Thymus (tissue), 11 donors: ENCODE results near the gene LHFPL3. TPM values are rescaled to one million over a fixed set of nuclear protein-coding genes. Genes with fewer than 3 reads are reported as not detected.

ENCODE experiments used
- DNase-seq, 9 donors: peaks; one replicate each; pipeline ENCODE4 v3.0.0-alpha.2; 2013; ENCODE audit warnings: low spot score in 9 of 9, low read depth in 6 of 9, missing footprints in 1 of 9
- H3K27ac ChIP-seq, 2 donors: one replicate each; pipeline ENCODE4 v1.5.1; 2013; ENCODE audit warnings: control low read depth in 1 of 2, low read depth in 1 of 2, low read length in 1 of 2, mild to moderate bottlenecking in 1 of 2, moderate library complexity in 1 of 2
- H3K27me3 ChIP-seq, 2 donors: one replicate each; pipeline ENCODE4 v1.5.1; 2013; ENCODE audit warnings: low read length in 1 of 2; ENCODE audit not compliant: control insufficient read depth in 2 of 2, insufficient read depth in 1 of 2
- H3K36me3 ChIP-seq, 2 donors: one replicate each; pipeline ENCODE4 v1.5.1; 2013; ENCODE audit warnings: low read length in 1 of 2, mild to moderate bottlenecking in 1 of 2, moderate library complexity in 1 of 2; ENCODE audit not compliant: control insufficient read depth in 2 of 2, insufficient read depth in 2 of 2
- H3K4me1 ChIP-seq, 2 donors: one replicate each; pipeline ENCODE4 v1.5.1; 2013; ENCODE audit warnings: low read length in 2 of 2; ENCODE audit not compliant: control insufficient read depth in 2 of 2, insufficient read depth in 2 of 2
- H3K4me3 ChIP-seq, 2 donors: one replicate each; pipeline ENCODE4 v1.5.1; 2013; ENCODE audit warnings: low read length in 2 of 2, control low read depth in 1 of 2, mild to moderate bottlenecking in 1 of 2
- H3K9me3 ChIP-seq, 2 donors: one replicate each; pipeline ENCODE4 v1.5.1; 2013; ENCODE audit warnings: low read length in 1 of 2, mild to moderate bottlenecking in 1 of 2; ENCODE audit not compliant: control insufficient read depth in 2 of 2, insufficient read depth in 1 of 2
- WGBS: extraction: QIAGEN DNeasy Blood & Tissue Kit; methylation state at CpG from one replicate; pipeline ENCODE4 v1.1.7; 2013; 5-methylcytosine and 5-hydroxymethylcytosine counted together
- polyA plus RNA-seq: library from polyadenylated mRNA; stranded (reverse); fragments of 200-250 nt; gene quantifications from one replicate; pipeline ENCODE4 v1.2.3, GENCODE V29; 2013
- total RNA-seq: library from RNA; stranded (reverse); fragments of 120-200 nt; gene quantifications from one replicate; pipeline ENCODE4 v1.2.4, GENCODE V29; 2013
- donor health status: healthy.

Gene LHFPL3
- total and polyA plus RNA-seq, 2 donors, result 0.05 to 0.14 TPM

DNA sequence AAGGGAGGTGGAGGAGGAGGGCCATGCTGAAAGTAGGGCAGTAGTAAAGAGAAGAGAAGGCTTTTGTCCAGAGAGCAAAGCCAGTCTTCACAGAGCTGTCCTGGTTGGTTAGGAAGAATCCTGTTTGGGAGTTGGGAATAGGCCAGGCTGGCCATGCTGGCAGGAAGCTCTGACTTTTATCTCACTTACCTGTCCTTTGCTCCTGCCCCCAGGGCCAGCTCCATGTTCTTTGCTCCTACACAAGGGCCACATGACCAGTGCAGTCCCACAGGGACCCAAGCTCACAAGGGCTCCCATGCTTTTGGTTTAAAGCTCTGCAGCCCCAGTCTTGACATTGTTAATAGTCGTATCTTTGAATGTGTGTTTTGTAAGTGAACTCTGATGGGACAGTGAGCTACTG, 524.0 kb downstream of the LHFPL3 start:
- Histone ChIP-seq H3K27me3 (no peaks in the 10 kb centered on the region), H3K4me1 (no peaks in the 10 kb centered on the region), H3K27ac (no peak overlapping the region), H3K36me3 (no peaks in the 10 kb centered on the region), H3K4me3 (no peak overlapping the region), H3K9me3 (no peaks in the 10 kb centered on the region)
- no peak for DNase-seq
- WGBS, result 96% methylated on average over 1 of the region's 1 CpG

DNA sequence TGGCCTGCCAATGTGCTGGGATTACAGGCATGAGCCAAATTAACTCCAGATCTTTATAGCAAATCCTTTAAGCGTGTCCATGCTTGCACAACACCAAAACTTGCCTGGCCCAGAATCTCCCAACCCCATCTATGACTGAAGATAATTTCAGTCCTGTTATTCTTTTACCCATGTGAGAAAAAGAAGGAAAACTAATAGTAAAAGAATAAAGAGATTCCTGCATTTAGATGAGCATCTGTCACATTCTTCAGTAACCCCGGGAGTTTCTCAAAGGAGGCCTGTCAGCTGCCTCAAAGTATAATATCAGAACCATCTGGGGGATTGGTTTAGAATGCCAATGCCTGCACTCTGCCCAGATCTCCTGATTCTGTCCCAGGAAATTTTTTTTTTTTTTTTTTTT, 527.5 kb downstream of the LHFPL3 start:
- Histone ChIP-seq H3K4me3 (no peak overlapping the region), H3K4me1 (peaks cover 7 to 9% of the 10 kb centered on the region in 2 donors), H3K27ac (no peak overlapping the region), H3K9me3 (no peaks in the 10 kb centered on the region), H3K36me3 (no peaks in the 10 kb centered on the region), H3K27me3 (no peaks in the 10 kb centered on the region)
- WGBS, result 92% methylated on average over 2 of the region's 2 CpGs
- DNase-seq, result no peak

DNA sequence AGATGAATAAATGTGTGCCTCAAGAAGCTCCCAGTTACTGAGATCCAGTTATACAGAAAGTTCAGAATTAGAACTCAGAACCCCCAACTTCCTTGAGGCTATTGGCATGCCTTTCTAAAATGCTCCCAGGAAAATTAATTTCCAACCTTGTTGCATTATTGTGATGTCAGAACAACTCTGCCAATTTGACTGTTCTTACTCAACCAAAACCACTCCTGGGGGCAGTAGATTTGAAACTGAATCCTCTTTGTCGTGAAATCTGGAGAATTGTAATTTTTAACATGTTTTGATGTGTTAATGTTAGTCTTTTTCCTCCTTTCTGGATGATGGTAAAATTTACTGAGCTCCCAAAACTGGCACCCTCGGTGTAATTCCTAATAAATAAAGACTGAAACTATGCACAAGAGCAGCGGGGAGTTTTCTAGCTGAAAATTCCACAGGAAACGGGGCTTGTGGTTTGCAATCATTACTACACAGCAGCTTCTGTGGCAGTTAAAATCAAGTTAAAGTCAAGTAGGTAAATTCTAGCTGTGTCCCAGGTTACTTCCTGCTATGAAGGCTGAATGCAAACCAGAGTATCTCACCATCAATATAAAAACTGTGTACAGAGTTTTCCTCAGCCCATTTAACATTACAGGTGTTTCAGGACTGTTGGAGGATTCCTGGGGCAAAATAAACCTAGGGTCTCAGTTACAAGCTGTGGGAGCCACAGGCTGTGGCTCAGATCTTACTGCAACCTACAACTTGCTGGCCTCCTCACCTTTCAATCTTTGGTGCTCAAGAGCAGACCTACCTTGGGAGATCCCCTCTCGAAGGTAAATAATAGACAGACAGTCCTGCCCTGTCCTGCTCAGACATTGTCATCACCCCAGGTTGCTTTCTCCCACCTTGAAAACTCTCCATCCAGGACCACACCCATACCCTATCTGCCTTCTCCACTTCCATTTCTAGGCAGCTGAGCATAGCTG, 529.3 kb downstream of the LHFPL3 start:
- H3K9me3 ChIP-seq, result no peaks in the 10 kb centered on the region
- peak in 7 of 9 donors; percentile 18 to 62 (median 23) for DNase-seq
- WGBS, result 18% methylated on average over 5 of the region's 5 CpGs

DNA sequence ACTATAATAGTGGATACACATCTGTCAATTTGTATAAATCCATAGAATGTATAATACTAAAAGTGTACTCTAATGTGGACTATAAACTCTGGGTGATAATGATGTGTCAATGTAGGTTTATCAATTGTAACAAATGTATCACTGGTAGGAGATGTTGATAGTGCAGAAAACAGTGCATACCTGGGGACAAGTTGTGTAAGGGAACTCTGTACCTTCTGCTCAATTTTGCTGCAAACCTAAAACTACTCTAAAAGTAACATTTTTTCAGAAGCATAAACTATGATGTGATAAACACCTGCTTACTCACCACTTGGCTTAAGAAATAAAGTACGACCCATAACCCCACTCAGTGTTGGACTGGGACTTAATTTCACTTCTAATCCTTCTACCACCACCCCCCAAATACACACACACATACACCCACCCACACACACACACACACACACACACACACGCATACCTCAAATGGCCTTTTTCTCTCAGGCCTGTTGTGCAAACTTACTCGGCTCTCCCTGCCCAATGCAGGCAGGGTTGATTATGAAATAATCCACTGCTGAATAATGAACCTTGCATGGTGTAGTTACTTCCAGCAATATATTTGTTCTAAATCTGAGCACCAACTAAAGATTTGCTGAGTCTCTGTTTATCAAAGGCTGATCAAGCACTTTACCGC, 531.5 kb downstream of the LHFPL3 start:
- WGBS, result 96% methylated on average over 4 of the region's 4 CpGs
- H3K27ac ChIP-seq, result no peak overlapping the region
- no peak for DNase-seq
- no peaks in the 10 kb centered on the region for H3K27me3 ChIP-seq
- no peaks in the 10 kb centered on the region for H3K36me3 ChIP-seq
- H3K4me3 ChIP-seq, result no peak overlapping the region
- H3K4me1 ChIP-seq, result peaks cover 7 to 9% of the 10 kb centered on the region in 2 donors
- H3K9me3 ChIP-seq, result peaks cover 0 to 5% of the 10 kb centered on the region in 2 donors

More for the DNA sequence above, 529.3 kb downstream of the LHFPL3 start:
- peaks cover 7 to 9% of the 10 kb centered on the region in 2 donors for H3K4me1 ChIP-seq
- H3K27me3 ChIP-seq, result no peaks in the 10 kb centered on the region
- no peak overlapping the region for H3K4me3 ChIP-seq
- H3K36me3 ChIP-seq, result no peaks in the 10 kb centered on the region
- H3K27ac ChIP-seq, result peak overlapping the region; percentile 15 to 70

DNA sequence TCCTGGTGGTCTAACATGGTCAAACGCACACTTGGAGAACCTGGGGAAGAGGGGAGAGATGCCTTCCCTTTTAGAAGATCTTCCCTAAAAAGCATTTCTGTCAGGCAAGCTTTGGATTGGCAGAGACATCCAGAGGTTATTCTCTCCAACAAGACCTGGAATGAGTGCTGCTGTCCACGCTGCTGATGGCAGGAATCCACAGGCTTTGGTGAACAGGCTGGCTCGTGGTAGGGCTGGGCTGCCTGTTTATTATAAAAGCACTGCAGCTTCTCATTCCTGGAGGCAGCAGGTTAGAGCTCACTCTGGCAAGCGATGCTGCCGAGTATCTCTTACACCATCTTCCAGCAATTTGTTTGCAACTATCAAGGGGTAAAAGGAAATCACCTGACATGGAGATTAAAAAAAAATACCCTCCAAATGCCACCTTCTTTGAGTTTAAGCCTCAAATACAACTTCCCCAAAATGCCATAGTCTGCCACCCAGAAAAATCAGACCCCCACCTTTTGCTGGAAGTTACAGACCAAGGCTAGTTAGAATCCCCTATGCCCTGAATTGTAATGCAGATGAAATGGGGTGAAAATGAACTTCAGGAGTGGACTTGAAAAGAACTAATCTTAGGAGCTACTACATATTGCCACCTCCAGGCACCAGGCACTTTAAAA, 533.5 kb downstream of the LHFPL3 start:
- no peak overlapping the region for H3K27ac ChIP-seq
- no peak for DNase-seq
- peaks cover 0 to 5% of the 10 kb centered on the region in 2 donors for H3K9me3 ChIP-seq
- H3K27me3 ChIP-seq, result no peaks in the 10 kb centered on the region
- peaks cover 7 to 9% of the 10 kb centered on the region in 2 donors for H3K4me1 ChIP-seq
- 37% methylated on average over 5 of the region's 5 CpGs for WGBS
- no peaks in the 10 kb centered on the region for H3K36me3 ChIP-seq
- H3K4me3 ChIP-seq, result no peak overlapping the region

DNA sequence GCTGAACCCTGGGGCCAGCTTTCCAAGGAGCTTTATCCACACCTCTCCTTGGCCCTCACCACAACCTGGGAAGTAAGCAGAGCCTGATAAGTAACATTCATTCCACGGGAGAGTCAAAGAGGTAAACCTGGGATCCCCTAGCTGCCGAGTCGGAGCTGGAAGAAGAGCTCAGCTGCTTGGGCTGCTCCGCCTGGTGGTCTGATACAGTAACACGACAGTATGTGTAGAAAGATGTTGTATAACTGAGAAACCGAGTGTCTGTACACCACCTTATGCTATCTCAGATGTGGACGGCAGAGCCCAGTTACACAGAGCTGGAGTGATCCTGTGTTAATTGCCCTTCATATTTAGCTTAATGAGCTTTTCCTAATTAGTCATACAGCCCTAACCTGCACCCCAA, 534.3 kb downstream of the LHFPL3 start:
- Histone ChIP-seq H3K36me3 (no peaks in the 10 kb centered on the region), H3K4me3 (no peak overlapping the region), H3K27ac (no peak overlapping the region), H3K4me1 (peaks cover 7 to 9% of the 10 kb centered on the region in 2 donors), H3K27me3 (no peaks in the 10 kb centered on the region), H3K9me3 (peaks cover 0 to 5% of the 10 kb centered on the region in 2 donors)
- DNase-seq, result no peak
- WGBS, result 91% methylated on average over 7 of the region's 7 CpGs

DNA sequence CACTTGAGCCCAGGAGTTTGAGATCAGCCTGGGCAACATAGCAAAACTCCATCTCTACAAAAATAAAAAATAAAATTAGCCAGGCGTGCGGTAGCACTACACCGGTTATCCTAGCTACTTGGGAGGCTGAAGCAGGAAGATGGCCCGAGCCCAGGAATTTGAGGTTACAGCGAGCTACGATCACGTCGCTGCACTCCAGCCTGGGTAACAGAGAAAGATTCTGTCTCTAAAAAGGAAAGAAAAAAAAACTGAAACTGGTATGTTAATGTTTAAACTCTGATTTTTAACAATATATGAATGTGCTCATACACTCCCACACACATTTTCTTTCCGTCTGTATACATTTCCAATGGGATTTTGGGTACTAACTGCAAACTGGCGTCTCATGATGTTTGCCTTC, 545.0 kb downstream of the LHFPL3 start:
- Histone ChIP-seq H3K36me3 (no peaks in the 10 kb centered on the region), H3K9me3 (no peaks in the 10 kb centered on the region), H3K27ac (no peak overlapping the region), H3K27me3 (no peaks in the 10 kb centered on the region), H3K4me1 (no peaks in the 10 kb centered on the region), H3K4me3 (no peak overlapping the region)
- no peak for DNase-seq
- WGBS, result 94% methylated on average over 10 of the region's 10 CpGs

DNA sequence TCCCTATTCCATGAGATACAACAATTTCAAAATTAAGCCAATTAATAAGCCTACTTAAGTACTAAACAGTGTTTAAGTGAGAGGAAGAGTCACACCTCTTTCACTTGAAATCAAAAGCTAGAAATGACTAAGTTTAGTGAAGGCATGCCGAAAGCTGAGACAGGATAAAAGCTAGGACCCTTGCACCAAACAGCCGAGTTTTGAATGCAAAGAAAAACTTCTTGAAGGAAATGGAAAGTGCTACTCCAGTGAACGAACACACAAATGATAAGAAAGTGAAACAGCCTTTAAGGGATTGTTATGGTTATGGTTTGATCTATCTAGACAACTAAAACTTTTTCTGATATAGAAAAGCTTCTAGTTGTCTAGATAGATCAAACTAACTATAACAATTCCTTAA, 550.2 kb downstream of the LHFPL3 start:
- no peak overlapping the region for H3K27ac ChIP-seq
- WGBS, result 92% methylated on average over 3 of the region's 3 CpGs

More for the DNA sequence above, 550.2 kb downstream of the LHFPL3 start:
- Histone ChIP-seq H3K9me3 (peaks cover 0 to 15% of the 10 kb centered on the region in 2 donors), H3K4me1 (no peaks in the 10 kb centered on the region), H3K36me3 (no peaks in the 10 kb centered on the region), H3K27me3 (no peaks in the 10 kb centered on the region), H3K4me3 (no peak overlapping the region)
- DNase-seq, result no peak
